ENCODE results near the gene KLHL36. TPM values are rescaled to one million over a fixed set of nuclear protein-coding genes. Genes with fewer than 3 reads are reported as not detected.

KLHL36 gene
- total and polyA plus RNA-seq, 7 donors: 14.4 to 45.9 (median 40.0) TPM

- Histone ChIP-seq H3K27me3 (no peaks in the 10 kb centered on the region), H3K4me3 (no peak overlapping the region), H3K4me1 (no peaks in the 10 kb centered on the region), H3K9me3 (no peaks in the 10 kb centered on the region), H3K36me3 (peaks cover 33 to 84% (median 63%) of the 10 kb centered on the region in 4 donors), H3K27ac (no peak overlapping the region)
- no peak for DNase-seq
- WGBS, 2 donors: 96 to 98% methylated on average over 27 of the region's 27 CpGs
- intact Hi-C loops (cut with DNase I): loop anchor here (2.0 kb wide), 1 partner anchor 29 kb away; no protein-coding TSS in a partner anchor
- TF ChIP-seq CTCF (IDR thresholded peaks at IDR 0.05): no peak
- no peak for TF ChIP-seq POLR2AphosphoS5 (IDR thresholded peaks at IDR 0.05)
- no peak for TF ChIP-seq EP300 (IDR thresholded peaks at IDR 0.05)
- TF ChIP-seq POLR2A (IDR thresholded peaks at IDR 0.05): no peak
Measured at GRCh38 chr16:84659656-84660300, 11.5 kb downstream of the KLHL36 start.

- no peaks in the 10 kb centered on the region for H3K4me1 ChIP-seq
- 86 to 91% methylated on average over 7 of the region's 7 CpGs for WGBS, 2 donors
- TF ChIP-seq POLR2A (IDR thresholded peaks at IDR 0.05) (no peak), POLR2AphosphoS5 (IDR thresholded peaks at IDR 0.05) (no peak), CTCF (IDR thresholded peaks at IDR 0.05) (no peak), EP300 (IDR thresholded peaks at IDR 0.05) (no peak)
- intact Hi-C loops (cut with DNase I): no loop called here
- peaks cover 33 to 95% (median 64%) of the 10 kb centered on the region in 4 donors for H3K36me3 ChIP-seq
- no peaks in the 10 kb centered on the region for H3K27me3 ChIP-seq
- no peak overlapping the region for H3K4me3 ChIP-seq
- H3K9me3 ChIP-seq: no peaks in the 10 kb centered on the region
- no peak for DNase-seq
- no peak overlapping the region for H3K27ac ChIP-seq
Measured at GRCh38 chr16:84660973-84661372, 12.7 kb downstream of the KLHL36 start.

GRCh38 chr16:84661418-84662060 lies 13.2 kb downstream of the KLHL36 start:
- Histone ChIP-seq H3K27ac (no peak overlapping the region), H3K9me3 (no peaks in the 10 kb centered on the region), H3K4me1 (no peaks in the 10 kb centered on the region), H3K4me3 (no peak overlapping the region), H3K27me3 (no peaks in the 10 kb centered on the region), H3K36me3 (peaks cover 33 to 100% (median 66%) of the 10 kb centered on the region in 4 donors)
- DNase-seq: no peak
- TF ChIP-seq EP300 (IDR thresholded peaks at IDR 0.05): no peak
- no peak for TF ChIP-seq POLR2AphosphoS5 (IDR thresholded peaks at IDR 0.05)
- no peak for TF ChIP-seq POLR2A (IDR thresholded peaks at IDR 0.05)
- no peak for TF ChIP-seq CTCF (IDR thresholded peaks at IDR 0.05)
- intact Hi-C loops (cut with DNase I): no loop called here
- WGBS, 2 donors: 97% methylated on average over 51 of the region's 51 CpGs

- intact Hi-C loops (cut with DNase I): no loop called here
- Histone ChIP-seq H3K27ac (no peak overlapping the region), H3K36me3 (peaks cover 25 to 94% (median 57%) of the 10 kb centered on the region in 4 donors), H3K9me3 (no peaks in the 10 kb centered on the region), H3K27me3 (no peaks in the 10 kb centered on the region), H3K4me3 (no peak overlapping the region), H3K4me1 (peaks cover 0 to 2% (median 0%) of the 10 kb centered on the region in 4 donors)
- WGBS, 2 donors: 94 to 95% methylated on average over 9 of the region's 9 CpGs
- TF ChIP-seq CTCF (IDR thresholded peaks at IDR 0.05) (no peak), POLR2A (IDR thresholded peaks at IDR 0.05) (no peak), EP300 (IDR thresholded peaks at IDR 0.05) (no peak), POLR2AphosphoS5 (IDR thresholded peaks at IDR 0.05) (no peak)
- DNase-seq: no peak
Measured at GRCh38 chr16:84662471-84662870, 14.2 kb downstream of the KLHL36 start.

All from sigmoid colon (tissue), 7 donors.